ENCODE results near the gene MAP3K9. TPM values are rescaled to one million over a fixed set of nuclear protein-coding genes. Genes with fewer than 3 reads are reported as not detected.
A peak's percentile ranks its signal among the peaks of the same experiment; 100 is the strongest.

The MAP3K9 gene
- total and polyA plus RNA-seq, 2 experiments from 2014 or later: 4.4 to 9.2 TPM

GRCh38 chr14:70735043-70735442 is 74.3 kb downstream of the MAP3K9 start:
- H3K36me3 ChIP-seq (replicated peaks; ENCODE audit: insufficient read depth, low read depth): no peaks in the 10 kb centered on the region
- peak; percentile 45 for DNase-seq (ENCODE audit: low spot score)
- H3K27me3 ChIP-seq: no peaks in the 10 kb centered on the region
- H3K9me2 ChIP-seq (replicated peaks; ENCODE audit: insufficient read depth): no peaks in the 10 kb centered on the region
- no peak overlapping the region for H2AFZ ChIP-seq
- no peak overlapping the region for H3K27ac ChIP-seq
- no peaks in the 10 kb centered on the region for H3K79me2 ChIP-seq
- H3K4me3 ChIP-seq: no peak overlapping the region
- H3K9me3 ChIP-seq (ENCODE audit: low read depth): no peaks in the 10 kb centered on the region
- no peaks in the 10 kb centered on the region for H4K20me1 ChIP-seq (ENCODE audit: insufficient read depth, poor library complexity, severe bottlenecking)
- 42% methylated on average over 4 of the region's 4 CpGs for WGBS (ENCODE audit: low lambda C conversion rate, missing lambda C conversion rate)
- no peak for TF ChIP-seq EZH2phosphoT487 (IDR thresholded peaks at IDR 0.05; ENCODE audit: low read depth, severe bottlenecking, unreplicated experiment)
- TF ChIP-seq EZH2 (IDR thresholded peaks at IDR 0.05; ENCODE audit: borderline replicate concordance): no peak
- no peak for TF ChIP-seq CTCF (IDR thresholded peaks at IDR 0.05; ENCODE audit: poor library complexity)
- no peak overlapping the region for H3K4me2 ChIP-seq
- H3K4me1 ChIP-seq (ENCODE audit: insufficient read depth): no peaks in the 10 kb centered on the region

GRCh38 chr14:70731447-70732239 is 77.7 kb downstream of the MAP3K9 start:
- H3K36me3 ChIP-seq (replicated peaks; ENCODE audit: insufficient read depth, low read depth): no peaks in the 10 kb centered on the region
- H3K79me2 ChIP-seq: no peaks in the 10 kb centered on the region
- no peaks in the 10 kb centered on the region for H3K9me2 ChIP-seq (replicated peaks; ENCODE audit: insufficient read depth)
- H3K4me1 ChIP-seq (ENCODE audit: insufficient read depth): no peaks in the 10 kb centered on the region
- no peak for DNase-seq (ENCODE audit: low spot score)
- no peaks in the 10 kb centered on the region for H4K20me1 ChIP-seq (ENCODE audit: insufficient read depth, poor library complexity, severe bottlenecking)
- no peak overlapping the region for H2AFZ ChIP-seq
- H3K4me3 ChIP-seq: no peak overlapping the region
- H3K27ac ChIP-seq: no peak overlapping the region
- TF ChIP-seq EZH2phosphoT487 (IDR thresholded peaks at IDR 0.05; ENCODE audit: low read depth, severe bottlenecking, unreplicated experiment): no peak
- no peak for TF ChIP-seq CTCF (IDR thresholded peaks at IDR 0.05; ENCODE audit: poor library complexity)
- TF ChIP-seq EZH2 (IDR thresholded peaks at IDR 0.05; ENCODE audit: borderline replicate concordance): no peak
- 80% methylated on average over 7 of the region's 7 CpGs for WGBS (ENCODE audit: low lambda C conversion rate, missing lambda C conversion rate)
- no peak overlapping the region for H3K4me2 ChIP-seq
- H3K9me3 ChIP-seq (ENCODE audit: low read depth): no peaks in the 10 kb centered on the region
- H3K27me3 ChIP-seq: no peaks in the 10 kb centered on the region

GRCh38 chr14:70730393-70730792 is 78.9 kb downstream of the MAP3K9 start:
- WGBS (ENCODE audit: low lambda C conversion rate, missing lambda C conversion rate): 97% methylated on average over 16 of the region's 17 CpGs
- TF ChIP-seq EZH2phosphoT487 (IDR thresholded peaks at IDR 0.05; ENCODE audit: low read depth, severe bottlenecking, unreplicated experiment) (no peak), EZH2 (IDR thresholded peaks at IDR 0.05; ENCODE audit: borderline replicate concordance) (no peak), CTCF (IDR thresholded peaks at IDR 0.05; ENCODE audit: poor library complexity) (no peak)
- no peaks in the 10 kb centered on the region for H4K20me1 ChIP-seq (ENCODE audit: insufficient read depth, poor library complexity, severe bottlenecking)
- H3K9me2 ChIP-seq (replicated peaks; ENCODE audit: insufficient read depth): no peaks in the 10 kb centered on the region
- H3K27me3 ChIP-seq: no peaks in the 10 kb centered on the region
- DNase-seq (ENCODE audit: low spot score): no peak
- H3K27ac ChIP-seq: no peak overlapping the region
- no peak overlapping the region for H2AFZ ChIP-seq
- H3K79me2 ChIP-seq: no peaks in the 10 kb centered on the region
- H3K4me1 ChIP-seq (ENCODE audit: insufficient read depth): no peaks in the 10 kb centered on the region
- no peak overlapping the region for H3K4me3 ChIP-seq
- no peak overlapping the region for H3K4me2 ChIP-seq
- no peaks in the 10 kb centered on the region for H3K36me3 ChIP-seq (replicated peaks; ENCODE audit: insufficient read depth, low read depth)
- H3K9me3 ChIP-seq (ENCODE audit: low read depth): no peaks in the 10 kb centered on the region
